HEK293 (cell line): Measurements from ENCODE around the gene ZGLP1.

ENCODE experiments used
- GLI4 ChIP-seq: fragments of 450-650 bp; formaldehyde crosslinking; IDR thresholded peaks from 2 replicates; pipeline ENCODE4 v1.5.1; 2016; ENCODE audit warnings: missing biosample characterization, missing genetic modification characterization
- KLF7 ChIP-seq: fragments of 450-650 bp; formaldehyde crosslinking; IDR thresholded peaks from 2 replicates; pipeline ENCODE4 v1.5.1; 2016; ENCODE audit warnings: missing biosample characterization, missing genetic modification characterization, borderline replicate concordance
- PRDM1 ChIP-seq: fragments of 450-650 bp; formaldehyde crosslinking; IDR thresholded peaks from 2 replicates; pipeline ENCODE4; 2016; ENCODE audit warnings: missing biosample characterization, missing genetic modification characterization
- RBAK ChIP-seq: fragments of 450-650 bp; formaldehyde crosslinking; IDR thresholded peaks from 2 replicates; pipeline ENCODE4 v1.5.1; 2016; ENCODE audit warnings: missing biosample characterization, missing genetic modification characterization
- SCRT1 ChIP-seq: fragments of 450-650 bp; formaldehyde crosslinking; IDR thresholded peaks from 2 replicates; pipeline ENCODE4 v1.5.1; 2016; ENCODE audit warnings: missing biosample characterization, missing genetic modification characterization, borderline replicate concordance
- SETDB1 ChIP-seq: IDR thresholded peaks from one replicate; pipeline ENCODE4 v1.6.1; 2017; ENCODE audit warnings: mild to moderate bottlenecking, low read length, moderate library complexity, mixed read lengths; ENCODE audit not compliant: insufficient read length
- ZBTB10 ChIP-seq: fragments of 450-650 bp; formaldehyde crosslinking; IDR thresholded peaks from 2 replicates; pipeline ENCODE4 v1.5.1; 2016; ENCODE audit warnings: missing biosample characterization, missing genetic modification characterization
- ZBTB17 ChIP-seq: fragments of 450-650 bp; formaldehyde crosslinking; IDR thresholded peaks from 2 replicates; pipeline ENCODE4 v1.5.1; 2016; ENCODE audit warnings: missing biosample characterization, missing genetic modification characterization
- ZBTB8A ChIP-seq: fragments of 450-650 bp; formaldehyde crosslinking; IDR thresholded peaks from 2 replicates; pipeline ENCODE4 v1.5.1; 2016; ENCODE audit warnings: missing biosample characterization, missing genetic modification characterization
- ZFHX2 ChIP-seq: fragments of 450-650 bp; formaldehyde crosslinking; conservative IDR thresholded peaks from 2 replicates; pipeline ENCODE4 v1.5.1; 2016; ENCODE audit warnings: missing biosample characterization, missing genetic modification characterization
- ZFP3 ChIP-seq: fragments of 450-650 bp; formaldehyde crosslinking; IDR thresholded peaks from 2 replicates; pipeline ENCODE4 v1.5.1; 2016; ENCODE audit warnings: low read depth, missing biosample characterization, missing genetic modification characterization
- ZNF121 ChIP-seq: fragments of 450-650 bp; formaldehyde crosslinking; IDR thresholded peaks from 2 replicates; pipeline ENCODE4 v1.5.1; 2016; ENCODE audit warnings: missing biosample characterization, missing genetic modification characterization
- ZNF132 ChIP-seq: fragments of 450-650 bp; formaldehyde crosslinking; IDR thresholded peaks from 2 replicates; pipeline ENCODE4 v1.5.1; 2017; ENCODE audit warnings: missing biosample characterization, missing genetic modification characterization, borderline replicate concordance
- ZNF133 ChIP-seq: fragments of 450-650 bp; formaldehyde crosslinking; IDR thresholded peaks from 2 replicates; pipeline ENCODE4 v1.5.1; 2016; ENCODE audit warnings: missing biosample characterization, missing genetic modification characterization
- ZNF157 ChIP-seq: fragments of 450-650 bp; formaldehyde crosslinking; IDR thresholded peaks from 2 replicates; pipeline ENCODE4 v1.5.1; 2016; ENCODE audit warnings: missing biosample characterization, missing genetic modification characterization
- ZNF24 ChIP-seq: fragments of 450-650 bp; formaldehyde crosslinking; IDR thresholded peaks from 2 replicates; pipeline ENCODE4 v1.5.1; 2016; ENCODE audit warnings: missing biosample characterization, missing genetic modification characterization
- ZNF292 ChIP-seq: fragments of 450-650 bp; formaldehyde crosslinking; IDR thresholded peaks from 2 replicates; pipeline ENCODE4 v1.5.1; 2016; ENCODE audit warnings: low read depth, missing biosample characterization, missing genetic modification characterization, borderline replicate concordance
- ZNF302 ChIP-seq: fragments of 450-650 bp; formaldehyde crosslinking; IDR thresholded peaks from 2 replicates; pipeline ENCODE4 v1.5.1; 2016; ENCODE audit warnings: missing biosample characterization, missing genetic modification characterization, low read depth
- ZNF341 ChIP-seq: fragments of 450-650 bp; formaldehyde crosslinking; IDR thresholded peaks from 2 replicates; pipeline ENCODE4; 2016; ENCODE audit warnings: low read depth, missing biosample characterization, missing genetic modification characterization
- ZNF398 ChIP-seq: fragments of 450-650 bp; formaldehyde crosslinking; IDR thresholded peaks from 2 replicates; pipeline ENCODE4 v1.5.1; 2017; ENCODE audit warnings: missing biosample characterization, missing genetic modification characterization
- ZNF416 ChIP-seq: fragments of 450-650 bp; formaldehyde crosslinking; IDR thresholded peaks from 2 replicates; pipeline ENCODE4 v1.5.1; 2016; ENCODE audit warnings: missing biosample characterization, missing genetic modification characterization
- ZNF433 ChIP-seq: fragments of 450-650 bp; formaldehyde crosslinking; IDR thresholded peaks from 2 replicates; pipeline ENCODE4 v1.5.1; 2016; ENCODE audit warnings: missing biosample characterization, missing genetic modification characterization, low read depth
- ZNF529 ChIP-seq: fragments of 450-650 bp; formaldehyde crosslinking; IDR thresholded peaks from 2 replicates; pipeline ENCODE4 v1.5.1; 2017; ENCODE audit warnings: missing genetic modification characterization, missing biosample characterization; ENCODE audit not compliant: insufficient replicate concordance
- ZNF626 ChIP-seq: fragments of 450-650 bp; sonication (Bioruptor Pico); formaldehyde crosslinking; IDR thresholded peaks from 2 replicates; pipeline ENCODE4 v1.5.1; 2018; ENCODE audit warnings: missing biosample characterization, missing genetic modification characterization, inconsistent platforms
- ZNF639 ChIP-seq: fragments of 450-650 bp; formaldehyde crosslinking; IDR thresholded peaks from 2 replicates; pipeline ENCODE4 v1.5.1; 2016; ENCODE audit warnings: missing biosample characterization, missing genetic modification characterization
- ZNF670 ChIP-seq: fragments of 450-650 bp; formaldehyde crosslinking; IDR thresholded peaks from 2 replicates; pipeline ENCODE4 v1.5.1; 2016; ENCODE audit warnings: missing biosample characterization, missing genetic modification characterization, low read depth
- ZNF692 ChIP-seq: fragments of 450-650 bp; formaldehyde crosslinking; IDR thresholded peaks from 2 replicates; pipeline ENCODE4 v1.5.1; 2016; ENCODE audit warnings: missing biosample characterization, missing genetic modification characterization
- ZNF791 ChIP-seq: fragments of 450-650 bp; formaldehyde crosslinking; IDR thresholded peaks from 2 replicates; pipeline ENCODE4 v1.5.1; 2016; ENCODE audit warnings: missing biosample characterization, missing genetic modification characterization
- TF ChIP-seq, protein P1 (sequence below): fragments of 450-650 bp; formaldehyde crosslinking; conservative IDR thresholded peaks from 2 replicates; pipeline ENCODE4 v1.5.1; 2016; ENCODE audit warnings: low read depth, missing biosample characterization, missing genetic modification characterization

ZGLP1 gene

DNA sequence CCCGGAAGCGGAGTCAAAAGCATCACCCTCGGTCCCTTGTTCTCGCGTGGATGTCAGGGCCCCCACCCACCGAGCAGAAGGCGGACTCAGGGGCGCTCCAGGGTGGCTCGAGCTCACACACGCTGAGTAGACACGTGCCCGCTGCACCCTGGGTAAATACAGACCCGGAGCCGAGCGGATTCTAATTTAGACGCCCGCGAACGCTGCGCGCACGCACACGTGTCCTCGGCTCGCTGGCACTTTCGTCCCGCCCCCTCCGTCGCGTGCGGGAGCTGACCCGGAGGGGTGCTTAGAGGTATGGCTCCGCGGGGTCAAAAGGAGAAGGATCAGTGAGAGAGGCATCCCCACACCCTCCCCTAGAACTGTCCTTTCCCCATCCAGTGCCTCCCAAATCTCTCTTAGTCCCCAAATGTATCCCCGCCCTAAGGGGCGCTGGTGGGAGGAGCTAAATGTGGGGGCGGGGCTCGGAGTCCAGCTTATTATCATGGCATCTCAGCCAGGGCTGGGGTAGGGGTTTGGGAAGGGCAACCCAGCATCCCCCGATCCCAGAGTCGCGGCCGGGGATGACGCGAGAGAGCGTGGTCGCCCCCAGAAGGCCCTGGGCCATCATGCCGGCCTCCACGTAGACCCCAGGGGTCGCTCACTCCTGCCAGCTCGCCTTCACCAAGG is 20.3 kb downstream of the ZGLP1 start (continued):
- TF ChIP-seq ZNF132 (tag by site-specific recombination) (no peak), ZNF626 (no peak), ZNF529 (tag by site-specific recombination) (no peak), ZNF416 (tag by site-specific recombination) (no peak), RBAK (tag by site-specific recombination) (no peak), ZBTB17 (no peak), ZNF639 (tag by site-specific recombination) (no peak), KLF7 (tag by site-specific recombination) (no peak), ZNF341 (tag by site-specific recombination) (no peak; the same call in 1 of the 2 replicates), ZNF398 (tag by site-specific recombination) (no peak), ZNF121 (tag by site-specific recombination) (no peak), ZNF292 (tag by site-specific recombination) (no peak), ZBTB8A (tag by site-specific recombination) (peak; percentile 34; the same call in 1 of the 2 replicates), ZNF133 (tag by site-specific recombination) (no peak), ZNF791 (no peak), ZNF692 (tag by site-specific recombination) (0 out of 2 replicates have a peak, but pooled peaks have one; percentile 22), ZFHX2 (tag by site-specific recombination) (no peak), SETDB1 (no peak), ZFP3 (tag by site-specific recombination) (no peak), ZBTB10 (peak; percentile 80), ZNF433 (no peak), ZNF670 (tag by site-specific recombination) (no peak), GLI4 (tag by site-specific recombination) (no peak), PRDM1 (no peak), ZNF24 (no peak; the same call in 1 of the 2 replicates), ZNF157 (tag by site-specific recombination) (no peak), SCRT1 (tag by site-specific recombination) (no peak), ZNF302 (tag by site-specific recombination) (no peak)
- TF ChIP-seq, protein P1, sequence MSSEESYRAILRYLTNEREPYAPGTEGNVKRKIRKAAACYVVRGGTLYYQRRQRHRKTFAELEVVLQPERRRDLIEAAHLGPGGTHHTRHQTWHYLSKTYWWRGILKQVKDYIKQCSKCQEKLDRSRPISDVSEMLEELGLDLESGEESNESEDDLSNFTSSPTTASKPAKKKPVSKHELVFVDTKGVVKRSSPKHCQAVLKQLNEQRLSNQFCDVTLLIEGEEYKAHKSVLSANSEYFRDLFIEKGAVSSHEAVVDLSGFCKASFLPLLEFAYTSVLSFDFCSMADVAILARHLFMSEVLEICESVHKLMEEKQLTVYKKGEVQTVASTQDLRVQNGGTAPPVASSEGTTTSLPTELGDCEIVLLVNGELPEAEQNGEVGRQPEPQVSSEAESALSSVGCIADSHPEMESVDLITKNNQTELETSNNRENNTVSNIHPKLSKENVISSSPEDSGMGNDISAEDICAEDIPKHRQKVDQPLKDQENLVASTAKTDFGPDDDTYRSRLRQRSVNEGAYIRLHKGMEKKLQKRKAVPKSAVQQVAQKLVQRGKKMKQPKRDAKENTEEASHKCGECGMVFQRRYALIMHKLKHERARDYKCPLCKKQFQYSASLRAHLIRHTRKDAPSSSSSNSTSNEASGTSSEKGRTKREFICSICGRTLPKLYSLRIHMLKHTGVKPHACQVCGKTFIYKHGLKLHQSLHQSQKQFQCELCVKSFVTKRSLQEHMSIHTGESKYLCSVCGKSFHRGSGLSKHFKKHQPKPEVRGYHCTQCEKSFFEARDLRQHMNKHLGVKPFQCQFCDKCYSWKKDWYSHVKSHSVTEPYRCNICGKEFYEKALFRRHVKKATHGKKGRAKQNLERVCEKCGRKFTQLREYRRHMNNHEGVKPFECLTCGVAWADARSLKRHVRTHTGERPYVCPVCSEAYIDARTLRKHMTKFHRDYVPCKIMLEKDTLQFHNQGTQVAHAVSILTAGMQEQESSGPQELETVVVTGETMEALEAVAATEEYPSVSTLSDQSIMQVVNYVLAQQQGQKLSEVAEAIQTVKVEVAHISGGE (tag by site-specific recombination), result no peak
